Measurements from ENCODE around the gene WRNIP1.

The WRNIP1 gene

GRCh38 chr6:2802521-2803060, 37.4 kb downstream of the WRNIP1 start:
- TF ChIP-seq CTCF (conservative IDR thresholded peaks at IDR 0.05; ENCODE audit: control insufficient read depth, insufficient read depth, low read depth, low read length), result no peak
- no peak overlapping the region for H3K4me3 ChIP-seq (ENCODE audit: control insufficient read depth, low read depth, low read length)
- DNase-seq (ENCODE audit: low read depth), result no peak

GRCh38 chr6:2803731-2804429, 38.7 kb downstream of the WRNIP1 start:
- no peak for DNase-seq (ENCODE audit: low read depth)
- no peak overlapping the region for H3K4me3 ChIP-seq (ENCODE audit: control insufficient read depth, low read depth, low read length)
- TF ChIP-seq CTCF (conservative IDR thresholded peaks at IDR 0.05; ENCODE audit: control insufficient read depth, insufficient read depth, low read depth, low read length), result no peak

- DNase-seq (ENCODE audit: low read depth), result no peak
- no peak for TF ChIP-seq CTCF (conservative IDR thresholded peaks at IDR 0.05; ENCODE audit: control insufficient read depth, insufficient read depth, low read depth, low read length)
- no peak overlapping the region for H3K4me3 ChIP-seq (ENCODE audit: control insufficient read depth, low read depth, low read length)
Observed at GRCh38 chr6:2804516-2804915, 39.3 kb downstream of the WRNIP1 start.

- no peak for TF ChIP-seq CTCF (conservative IDR thresholded peaks at IDR 0.05; ENCODE audit: control insufficient read depth, insufficient read depth, low read depth, low read length)
- H3K4me3 ChIP-seq (ENCODE audit: control insufficient read depth, low read depth, low read length), result no peak overlapping the region
- DNase-seq (ENCODE audit: low read depth), result no peak
Observed at GRCh38 chr6:2805031-2805430, 39.8 kb downstream of the WRNIP1 start.

- no peak for TF ChIP-seq CTCF (conservative IDR thresholded peaks at IDR 0.05; ENCODE audit: control insufficient read depth, insufficient read depth, low read depth, low read length)
- no peak overlapping the region for H3K4me3 ChIP-seq (ENCODE audit: control insufficient read depth, low read depth, low read length)
- DNase-seq (ENCODE audit: low read depth), result no peak
Observed at GRCh38 chr6:2806644-2807043, 41.5 kb downstream of the WRNIP1 start.

- no peak overlapping the region for H3K4me3 ChIP-seq (ENCODE audit: control insufficient read depth, low read depth, low read length)
- TF ChIP-seq CTCF (conservative IDR thresholded peaks at IDR 0.05; ENCODE audit: control insufficient read depth, insufficient read depth, low read depth, low read length), result no peak
- no peak for DNase-seq (ENCODE audit: low read depth)
Observed at GRCh38 chr6:2807342-2808090, 42.3 kb downstream of the WRNIP1 start.
